CD4-positive, CD25-positive, alpha-beta regulatory T cell (primary cell): ENCODE results near the gene RASA4B. TPM values are rescaled to one million over a fixed set of nuclear protein-coding genes. Genes with fewer than 3 reads are reported as not detected.
"Not testable (repeated sequence)": the region's sequence is repeated elsewhere in the genome, so short reads cannot be mapped to it uniquely, and the experiment has no call there.

Experiments
- ATAC-seq, 2 donors: fragments of 150-1000 bp; cut with Tn5 transposase; one replicate each; pipeline ENCODE4 v1.10.0; 2021; ENCODE audit warnings: low read depth in 2 of 2, moderate number of reproducible peaks in 2 of 2, moderate library complexity in 1 of 2
- DNase-seq, 3 donors: peaks; one replicate each; pipeline versions ENCODE4 v3.0.0 to v3.0.0-alpha.2; 2012 to 2022; ENCODE audit warnings: mixed read lengths in 1 of 3
- H3K27ac ChIP-seq: one replicate; pipeline ENCODE4 v1.7.0; 2013; ENCODE audit warnings: mild to moderate bottlenecking, low read length; ENCODE audit not compliant: insufficient read depth, poor library complexity, severe bottlenecking
- H3K27me3 ChIP-seq: one replicate; pipeline ENCODE4 v1.7.0; 2013; ENCODE audit warnings: low read length; ENCODE audit not compliant: control insufficient read depth, insufficient read depth
- H3K36me3 ChIP-seq: one replicate; pipeline ENCODE4 v1.7.0; 2013; ENCODE audit warnings: mild to moderate bottlenecking, low read length, moderate library complexity; ENCODE audit not compliant: control insufficient read depth, insufficient read depth
- H3K4me1 ChIP-seq: 2 replicates; pipeline ENCODE4 v1.7.0; 2013; ENCODE audit warnings: mild to moderate bottlenecking, low read length; ENCODE audit not compliant: insufficient read depth, control insufficient read depth, poor library complexity, severe bottlenecking
- H3K4me3 ChIP-seq: one replicate; pipeline ENCODE4 v1.7.0; 2013; ENCODE audit warnings: low read depth, mild to moderate bottlenecking, low read length, moderate library complexity
- H3K9me3 ChIP-seq, 2 experiments: 1 replicate in 1 of 2; 2 replicates in 1 of 2; pipeline ENCODE4 v1.7.0; 2013; ENCODE audit warnings: low read length in 2 of 2, mild to moderate bottlenecking in 1 of 2, moderate library complexity in 1 of 2; ENCODE audit not compliant: control insufficient read depth in 2 of 2
- H3K27ac Mint-ChIP-seq, 3 donors: one replicate each; pipeline ENCODE4 v1.8.0; 2020 to 2022; ENCODE audit warnings: mild to moderate bottlenecking in 3 of 3, mixed read lengths in 3 of 3, moderate library complexity in 2 of 3
- H3K27me3 Mint-ChIP-seq: one replicate; pipeline ENCODE4 v1.8.0; 2022; ENCODE audit warnings: mild to moderate bottlenecking, mixed read lengths
- H3K36me3 Mint-ChIP-seq: one replicate; pipeline ENCODE4 v1.8.0; 2020; ENCODE audit warnings: mixed read lengths
- H3K4me1 Mint-ChIP-seq, 4 donors: one replicate each; pipeline ENCODE4 v1.8.0; 2020 to 2022; ENCODE audit warnings: mixed read lengths in 4 of 4, mild to moderate bottlenecking in 1 of 4
- H3K4me3 Mint-ChIP-seq, 4 donors: one replicate each; pipeline ENCODE4 v1.8.0; 2020 to 2022; ENCODE audit warnings: mild to moderate bottlenecking in 4 of 4, mixed read lengths in 4 of 4, moderate library complexity in 3 of 4
- H3K9me3 Mint-ChIP-seq, 7 donors: one replicate each; pipeline ENCODE4 v1.8.0; 2020 to 2022; ENCODE audit warnings: mixed read lengths in 7 of 7, mild to moderate bottlenecking in 3 of 7, moderate library complexity in 2 of 7
- polyA plus RNA-seq, 4 donors: library from polyadenylated mRNA; unstranded; fragments of 300-500 nt; fragmentation: Illumina TruSeq; gene quantifications; one replicate each; pipeline ENCODE4 v1.2.3, GENCODE V29; 2021
- total RNA-seq: library from RNA; stranded (reverse); gene quantifications from one replicate; pipeline ENCODE4 v1.2.3, GENCODE V29; 2022

Gene RASA4B
- total and polyA plus RNA-seq, 5 donors from 2014 or later, result 8.0 to 32.4 (median 9.7) TPM

DNA sequence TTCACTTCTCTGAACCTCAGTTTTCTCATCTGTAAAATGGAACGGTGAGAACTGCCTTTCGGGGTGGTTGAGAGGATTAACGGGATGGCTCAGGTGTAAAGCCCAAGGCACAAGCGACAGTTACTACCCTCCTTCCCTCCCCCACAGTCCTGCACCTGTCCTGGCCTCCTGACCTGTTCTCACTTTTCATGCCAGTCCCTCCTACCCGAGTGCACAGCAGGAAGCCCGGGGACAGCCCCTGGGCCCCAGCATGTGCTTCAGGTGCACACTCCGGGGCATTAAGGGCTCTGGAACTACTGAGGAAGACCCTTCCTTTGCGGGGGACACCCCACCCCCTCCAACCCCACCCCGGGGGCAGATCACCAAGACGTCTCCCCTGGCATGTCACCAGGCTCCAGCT is 626 bp downstream of the RASA4B start:
- H3K9me3 ChIP-seq, H3K27me3 ChIP-seq, ATAC-seq, H3K4me3 ChIP-seq, H3K36me3 ChIP-seq, H3K36me3 Mint-ChIP-seq, H3K27ac ChIP-seq, H3K4me3 Mint-ChIP-seq, H3K27ac Mint-ChIP-seq, DNase-seq, H3K4me1 Mint-ChIP-seq, H3K9me3 Mint-ChIP-seq, H3K4me1 ChIP-seq, H3K27me3 Mint-ChIP-seq: not testable (repeated sequence)

DNA sequence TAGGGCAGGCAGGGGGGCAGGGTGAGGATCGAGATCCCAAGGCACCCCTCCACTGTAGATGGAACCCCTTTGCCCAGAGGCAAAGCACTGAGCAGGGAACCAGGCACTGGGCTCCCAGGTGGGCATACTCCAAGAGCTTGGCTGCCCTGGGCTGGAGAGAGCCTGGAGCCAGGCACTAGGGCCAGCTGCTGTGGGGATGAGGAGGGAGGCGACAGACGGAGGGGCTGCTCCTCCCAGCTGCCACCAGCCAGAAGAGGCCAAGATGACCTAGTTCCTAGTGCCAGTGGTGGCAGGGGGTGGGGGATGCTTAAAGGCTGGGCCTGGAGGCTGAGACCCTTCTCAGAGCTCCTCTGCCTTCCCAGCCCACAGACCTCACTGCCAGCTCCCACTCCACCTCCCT is 1.7 kb downstream of the RASA4B start:
- H3K36me3 ChIP-seq, H3K4me3 ChIP-seq, H3K4me3 Mint-ChIP-seq, H3K27ac Mint-ChIP-seq, H3K36me3 Mint-ChIP-seq, H3K9me3 Mint-ChIP-seq, H3K4me1 Mint-ChIP-seq, H3K4me1 ChIP-seq, H3K9me3 ChIP-seq, ATAC-seq, DNase-seq, H3K27ac ChIP-seq, H3K27me3 ChIP-seq, H3K27me3 Mint-ChIP-seq: not testable (repeated sequence)

DNA sequence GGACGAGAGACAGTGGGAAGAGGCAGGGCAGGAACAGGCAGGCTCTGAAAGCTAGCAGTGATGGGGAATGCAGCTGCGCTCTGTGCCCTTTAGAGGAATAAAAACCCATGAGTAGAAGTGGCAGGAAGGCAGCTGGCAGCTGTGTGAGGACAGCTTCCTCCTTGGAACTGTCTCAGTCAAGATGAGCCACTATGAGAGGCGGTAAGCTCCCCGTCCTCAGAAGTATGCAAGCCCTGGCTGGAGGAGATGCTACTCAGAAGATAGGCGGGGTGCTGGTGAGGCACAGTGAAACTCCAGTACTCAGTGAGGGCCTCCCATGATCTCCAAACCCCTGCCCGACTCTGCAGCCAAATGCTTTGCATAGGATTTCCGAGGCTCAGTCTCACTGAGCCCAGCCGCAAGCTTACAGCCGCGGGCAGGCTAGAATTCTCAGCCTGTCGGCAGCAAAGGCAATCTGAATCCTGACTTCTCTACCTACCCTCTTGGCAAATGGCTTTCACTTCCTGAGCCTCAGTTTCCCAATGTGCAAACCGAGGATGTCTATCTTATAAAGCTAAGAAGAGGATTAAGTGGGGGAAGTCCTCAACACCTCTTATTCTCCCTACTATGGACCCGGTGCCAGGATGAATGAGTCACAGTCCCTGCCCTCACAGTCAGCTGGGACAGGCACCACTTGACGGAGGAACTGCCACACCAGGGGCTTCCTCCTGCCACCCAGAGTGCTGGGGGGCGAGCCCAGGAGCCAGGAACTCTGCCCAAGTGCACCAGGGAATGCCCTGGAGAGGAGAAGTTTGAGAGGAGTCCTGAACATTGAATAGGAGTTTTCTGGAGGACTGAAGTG is 2.5 kb downstream of the RASA4B start:
- H3K9me3 Mint-ChIP-seq, H3K36me3 ChIP-seq, DNase-seq, H3K4me3 Mint-ChIP-seq, H3K9me3 ChIP-seq, H3K27ac Mint-ChIP-seq, H3K4me3 ChIP-seq, H3K27me3 ChIP-seq, H3K27me3 Mint-ChIP-seq, H3K4me1 Mint-ChIP-seq, H3K4me1 ChIP-seq, ATAC-seq, H3K36me3 Mint-ChIP-seq, H3K27ac ChIP-seq: not testable (repeated sequence)

DNA sequence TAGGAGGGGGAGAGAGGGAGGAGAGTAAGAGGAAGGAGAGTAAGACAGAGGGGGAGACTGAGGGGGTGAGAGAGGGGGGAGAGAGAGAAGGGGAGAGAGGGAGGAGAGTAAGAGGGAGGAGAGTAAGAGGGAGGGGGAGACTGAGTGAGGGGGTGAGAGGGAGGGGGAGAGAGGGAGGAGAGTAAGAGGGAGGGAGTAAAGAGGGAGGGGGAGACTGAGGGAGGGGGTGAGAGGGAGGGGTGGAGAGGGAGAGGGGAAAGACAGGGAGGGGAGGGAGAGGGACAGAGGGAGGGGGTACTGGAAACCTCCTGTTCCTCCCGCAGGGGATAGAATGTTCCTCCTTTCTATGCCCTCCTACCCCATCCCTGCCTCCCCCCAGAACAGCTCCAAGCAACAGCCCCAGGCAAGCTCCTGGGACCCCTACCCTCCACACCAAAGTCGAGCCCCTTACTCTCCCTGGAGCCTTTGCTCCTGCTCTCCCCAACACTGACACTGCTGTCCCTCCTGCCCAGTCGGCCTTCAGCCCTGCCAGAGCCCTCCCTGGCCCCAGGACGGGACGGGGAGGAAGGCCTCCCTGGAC is 4.8 kb downstream of the RASA4B start:
- H3K36me3 Mint-ChIP-seq, H3K27me3 Mint-ChIP-seq, H3K4me3 ChIP-seq, H3K4me3 Mint-ChIP-seq, H3K27me3 ChIP-seq, H3K36me3 ChIP-seq, H3K27ac Mint-ChIP-seq, H3K27ac ChIP-seq, H3K4me1 Mint-ChIP-seq, H3K9me3 ChIP-seq, ATAC-seq, H3K9me3 Mint-ChIP-seq, H3K4me1 ChIP-seq: not testable (repeated sequence)
- DNase-seq, result peak in 1 of 3 donors; percentile 28

DNA sequence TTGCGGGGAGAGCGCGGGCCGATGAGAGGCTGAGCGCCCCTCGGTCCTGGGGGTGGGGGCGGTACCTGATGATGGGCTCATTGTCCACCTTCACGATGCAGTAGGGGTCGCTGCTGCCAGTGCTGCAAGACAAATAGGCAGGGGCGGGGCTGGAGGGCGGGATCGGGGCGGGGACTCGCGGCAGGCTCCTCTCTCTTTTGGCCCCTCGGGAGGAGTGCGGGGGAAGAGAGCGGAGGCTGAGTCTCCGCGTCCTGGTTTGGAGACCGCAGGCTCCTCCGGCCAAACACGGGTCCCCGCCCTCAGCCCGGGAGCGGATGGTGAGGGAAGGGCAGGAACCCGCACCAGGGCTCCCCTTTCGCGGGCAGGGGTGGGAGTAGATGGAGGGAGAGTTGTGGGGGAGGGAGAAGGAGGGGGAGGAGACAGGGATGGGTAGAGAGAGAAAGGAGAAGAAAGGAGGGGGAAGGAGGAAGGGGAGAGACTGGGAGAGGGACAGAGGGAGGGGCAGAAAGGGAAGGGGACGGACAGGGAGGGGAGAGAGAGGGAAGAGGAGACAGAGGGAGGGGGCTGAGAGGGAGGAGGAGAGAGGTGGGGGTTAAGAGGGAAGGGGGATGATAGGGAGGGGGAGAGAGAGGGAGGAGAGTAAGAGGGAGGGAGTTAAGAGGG is 5.6 kb downstream of the RASA4B start:
- not testable (repeated sequence) for H3K4me1 Mint-ChIP-seq, H3K27me3 ChIP-seq, H3K36me3 ChIP-seq, H3K4me1 ChIP-seq, H3K36me3 Mint-ChIP-seq, H3K9me3 ChIP-seq, H3K9me3 Mint-ChIP-seq, H3K27ac Mint-ChIP-seq, H3K4me3 ChIP-seq, H3K27me3 Mint-ChIP-seq, DNase-seq, H3K27ac ChIP-seq, H3K4me3 Mint-ChIP-seq
- peak; percentile 64 to 68 for ATAC-seq

DNA sequence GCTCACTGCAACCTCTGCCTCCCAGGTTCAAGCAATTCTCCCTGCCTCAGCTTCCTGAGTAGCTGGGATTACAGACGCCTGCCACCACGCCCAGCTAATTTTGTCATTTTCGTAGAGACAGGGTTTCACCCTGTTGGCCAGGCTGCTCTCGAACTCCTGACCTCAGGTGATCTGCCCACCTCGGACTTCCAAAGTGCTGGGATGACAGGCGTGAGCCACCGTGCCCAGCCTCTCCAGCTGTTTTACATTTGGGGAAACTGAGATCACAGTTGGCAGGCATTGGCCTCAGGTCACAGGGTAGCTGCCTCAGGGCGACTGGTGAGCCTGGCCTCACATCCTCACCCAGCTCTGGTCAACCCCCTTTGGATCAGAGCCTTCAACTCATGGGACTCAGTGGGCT is 7.0 kb downstream of the RASA4B start:
- H3K4me1 ChIP-seq, H3K36me3 Mint-ChIP-seq, H3K4me3 Mint-ChIP-seq, H3K4me3 ChIP-seq, H3K27ac ChIP-seq, H3K9me3 ChIP-seq, ATAC-seq, DNase-seq, H3K27me3 ChIP-seq, H3K27ac Mint-ChIP-seq, H3K4me1 Mint-ChIP-seq, H3K9me3 Mint-ChIP-seq, H3K27me3 Mint-ChIP-seq, H3K36me3 ChIP-seq: not testable (repeated sequence)

DNA sequence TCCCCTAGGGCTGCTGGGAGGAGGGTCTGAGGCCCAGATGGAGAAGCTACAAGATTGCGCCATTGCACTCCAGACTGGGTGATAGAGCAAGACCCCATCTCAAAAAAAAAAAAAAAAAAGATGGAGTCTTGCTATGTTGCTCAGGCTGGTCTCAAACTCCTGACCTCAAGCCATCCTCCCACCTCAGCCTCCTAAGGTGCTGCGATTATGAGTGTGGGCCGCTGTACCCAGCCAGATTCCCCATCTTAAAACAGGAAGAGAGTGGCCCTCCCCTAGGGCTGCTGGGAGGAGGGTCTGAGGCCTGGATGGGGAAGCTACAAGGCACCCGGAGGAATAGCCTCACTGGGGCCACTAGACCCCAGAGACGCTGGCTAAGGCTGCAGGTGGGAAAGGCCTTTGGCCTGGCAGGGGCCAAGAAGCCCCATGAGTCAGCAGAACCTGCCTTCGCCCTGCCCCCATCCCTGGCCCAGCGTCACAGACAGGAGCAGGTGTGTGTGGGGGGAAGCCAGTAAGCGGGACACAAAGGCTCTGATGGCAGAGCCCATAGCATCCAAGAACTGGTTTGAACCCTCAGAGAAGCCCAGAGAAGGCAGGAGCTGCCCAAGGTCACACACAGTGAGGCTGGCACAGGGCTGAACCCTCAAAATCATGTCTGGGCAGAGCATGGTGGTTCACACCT is 10.0 kb downstream of the RASA4B start:
- ATAC-seq, H3K9me3 ChIP-seq, H3K27ac ChIP-seq, H3K36me3 ChIP-seq, H3K9me3 Mint-ChIP-seq, H3K4me1 Mint-ChIP-seq, H3K4me1 ChIP-seq, H3K27me3 ChIP-seq, DNase-seq, H3K4me3 Mint-ChIP-seq, H3K4me3 ChIP-seq, H3K36me3 Mint-ChIP-seq, H3K27ac Mint-ChIP-seq, H3K27me3 Mint-ChIP-seq: not testable (repeated sequence)
